Activated CD8-positive, alpha-beta memory T cell treated with anti-CD3 and anti-CD28 coated beads, Interleukin-2, amount 10 ng/mL, durations not matched to agents 7 days and 5 days (primary cell): ENCODE results near the gene C1orf52. TPM values are rescaled to one million over a fixed set of nuclear protein-coding genes. Genes with fewer than 3 reads are reported as not detected.

Experiments used
- ATAC-seq: fragments of 150-1000 bp; cut with Tn5 transposase; one replicate; pipeline ENCODE4 v1.10.0; 2021; ENCODE audit warnings: moderate library complexity
- CTCF ChIA-PET: fragments of 350-600 bp; sonication (Branson Sonifier 250); formaldehyde crosslinking; loops from one replicate; lab custom pipeline; 2021; ENCODE audit warnings: antibody characterized with exemption; lab: Charles Lee
- DNase-seq: peaks from one replicate; pipeline ENCODE4 v3.0.0-alpha.2; 2020
- H3K27ac Mint-ChIP-seq: one replicate; pipeline ENCODE4 v1.8.0; 2021; ENCODE audit warnings: mild to moderate bottlenecking, mixed read lengths
- H3K27me3 Mint-ChIP-seq: one replicate; pipeline ENCODE4 v1.8.0; 2021; ENCODE audit warnings: mixed read lengths
- H3K36me3 Mint-ChIP-seq: one replicate; pipeline ENCODE4 v1.8.0; 2021; ENCODE audit warnings: mild to moderate bottlenecking, mixed read lengths
- H3K4me1 Mint-ChIP-seq: one replicate; pipeline ENCODE4 v1.8.0; 2021; ENCODE audit warnings: mixed read lengths
- H3K4me3 Mint-ChIP-seq: one replicate; pipeline ENCODE4 v1.8.0; 2021; ENCODE audit warnings: mild to moderate bottlenecking, moderate library complexity, mixed read lengths
- H3K9me3 Mint-ChIP-seq: one replicate; pipeline ENCODE4 v1.8.0; 2022; ENCODE audit warnings: low read depth, mixed read lengths
- total RNA-seq, 2 experiments: library from RNA; stranded (reverse); gene quantifications; one replicate each; pipeline ENCODE4 v1.2.3, GENCODE V29; 2021

C1orf52 gene
- total RNA-seq, 2 experiments from 2014 or later: 23.5 to 28.7 TPM

DNA sequence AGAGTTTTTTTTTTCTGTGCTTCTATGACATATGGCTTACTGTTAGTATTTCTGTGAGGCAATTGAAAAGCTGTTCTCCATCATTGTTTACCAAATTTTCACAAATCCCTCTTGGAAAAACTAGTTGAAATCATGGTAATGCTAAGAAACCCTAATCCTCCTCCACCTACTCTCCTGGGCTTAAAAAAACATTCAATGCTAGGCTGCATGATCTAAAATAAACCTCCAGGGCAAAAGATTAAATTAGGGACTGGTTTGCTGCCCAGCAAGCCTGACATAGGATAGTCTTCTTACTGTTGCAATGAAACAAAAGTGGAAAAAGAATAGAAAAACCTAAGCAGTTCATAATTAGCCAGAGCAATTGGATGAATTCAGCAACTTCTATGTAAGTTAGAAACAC is 16.1 kb downstream of the C1orf52 start:
- Mint-ChIP-seq H3K9me3 (no peaks in the 10 kb centered on the region), H3K4me3 (no peak overlapping the region), H3K4me1 (peaks cover 16% of the 10 kb centered on the region), H3K36me3 (peaks cover 4% of the 10 kb centered on the region), H3K27me3 (no peaks in the 10 kb centered on the region), H3K27ac (no peak overlapping the region)
- ATAC-seq: no peak
- CTCF ChIA-PET: interaction anchor here (0.9 to 3.3 kb wide), 5 partner anchors 11 to 308 kb away, joined by 3 to 15 read pairs (median 3); partner anchors contain the start of gene C1orf52
- DNase-seq: no peak

DNA sequence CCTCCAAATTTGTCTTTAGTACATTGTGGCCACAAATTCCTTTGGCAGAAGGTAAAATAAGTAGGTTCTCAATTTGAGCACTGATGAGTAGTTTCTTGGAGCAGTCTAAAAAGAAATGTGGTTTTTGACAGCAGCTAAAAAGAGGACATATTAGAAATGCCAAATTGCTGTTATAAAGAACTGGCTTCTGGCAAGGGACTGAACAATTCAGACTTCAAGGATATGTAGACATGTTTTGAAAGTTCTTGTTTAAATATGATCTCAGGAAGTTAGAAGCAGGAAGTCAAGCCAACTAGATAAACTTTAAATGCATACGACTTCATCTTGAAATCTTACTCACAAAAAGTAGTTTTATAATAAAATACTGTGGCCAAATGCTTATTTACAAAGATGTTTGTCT is 18.8 kb downstream of the C1orf52 start:
- CTCF ChIA-PET: interaction anchor here (0.8 to 2.2 kb wide), 13 partner anchors 8 to 305 kb away, joined by 3 to 19 read pairs (median 3); partner anchors contain the start of gene C1orf52
- H3K27me3 Mint-ChIP-seq: peaks cover 3% of the 10 kb centered on the region
- H3K9me3 Mint-ChIP-seq: no peaks in the 10 kb centered on the region
- peaks cover 16% of the 10 kb centered on the region for H3K4me1 Mint-ChIP-seq
- DNase-seq: no peak
- peaks cover 1% of the 10 kb centered on the region for H3K36me3 Mint-ChIP-seq
- no peak for ATAC-seq
- no peak overlapping the region for H3K4me3 Mint-ChIP-seq
- H3K27ac Mint-ChIP-seq: no peak overlapping the region

DNA sequence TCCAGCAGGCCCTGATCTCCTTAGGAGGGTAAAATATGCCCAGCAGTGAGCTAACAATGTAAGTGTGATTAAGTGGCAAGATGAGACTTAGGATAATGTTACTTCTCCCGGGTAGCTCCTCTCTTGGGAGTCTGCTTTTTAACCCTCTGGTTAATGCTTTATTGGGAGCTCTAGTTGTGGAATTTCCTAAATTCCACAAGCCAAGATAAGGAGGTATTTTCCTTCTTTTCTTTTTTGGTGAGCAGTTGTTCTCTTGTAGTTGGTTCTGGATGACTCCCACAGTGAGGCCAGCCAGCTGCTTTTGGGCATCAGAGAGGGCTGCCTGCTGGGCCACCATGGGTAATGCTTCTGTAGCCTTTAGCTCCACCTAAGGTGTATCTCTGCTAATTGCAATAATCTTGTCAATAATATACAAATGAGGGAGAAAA is 19.3 kb downstream of the C1orf52 start:
- peak; percentile 84 for ATAC-seq

DNA sequence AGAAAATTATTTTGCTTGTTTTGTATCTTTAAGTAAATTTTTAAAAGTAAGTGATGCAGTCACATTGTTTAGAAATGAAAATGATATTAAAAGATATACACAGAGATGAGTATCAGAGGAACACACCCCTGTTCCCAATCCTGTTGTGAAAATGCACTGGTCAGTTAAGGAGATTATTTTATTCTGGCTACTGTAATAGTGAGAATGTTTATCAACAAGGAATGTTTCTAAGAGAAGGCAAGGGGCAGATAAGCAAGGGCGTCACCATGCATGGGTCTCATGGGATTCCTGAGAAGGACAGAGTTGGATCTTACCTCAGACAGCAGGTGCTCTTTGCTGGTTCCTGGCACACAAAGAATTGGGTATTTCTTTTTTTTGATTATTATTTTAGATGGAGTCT is 21.8 kb downstream of the C1orf52 start:
- H3K9me3 Mint-ChIP-seq: no peaks in the 10 kb centered on the region
- H3K36me3 Mint-ChIP-seq: peaks cover 1% of the 10 kb centered on the region
- DNase-seq: no peak
- peaks cover 5% of the 10 kb centered on the region for H3K27me3 Mint-ChIP-seq
- CTCF ChIA-PET: no interaction called here
- no peak overlapping the region for H3K27ac Mint-ChIP-seq
- peaks cover 9% of the 10 kb centered on the region for H3K4me1 Mint-ChIP-seq
- ATAC-seq: no peak
- H3K4me3 Mint-ChIP-seq: no peak overlapping the region

More for the DNA sequence above, 19.3 kb downstream of the C1orf52 start:
- DNase-seq: peak; percentile 48
- H3K9me3 Mint-ChIP-seq: no peaks in the 10 kb centered on the region
- no peak overlapping the region for H3K27ac Mint-ChIP-seq
- no peak overlapping the region for H3K4me3 Mint-ChIP-seq
- peaks cover 3% of the 10 kb centered on the region for H3K27me3 Mint-ChIP-seq
- H3K36me3 Mint-ChIP-seq: peaks cover 1% of the 10 kb centered on the region
- H3K4me1 Mint-ChIP-seq: peaks cover 14% of the 10 kb centered on the region
- CTCF ChIA-PET: interaction anchor here (0.8 to 2.2 kb wide), 16 partner anchors 9 to 305 kb away, joined by 3 to 19 read pairs (median 4); partner anchors contain the start of gene C1orf52

DNA sequence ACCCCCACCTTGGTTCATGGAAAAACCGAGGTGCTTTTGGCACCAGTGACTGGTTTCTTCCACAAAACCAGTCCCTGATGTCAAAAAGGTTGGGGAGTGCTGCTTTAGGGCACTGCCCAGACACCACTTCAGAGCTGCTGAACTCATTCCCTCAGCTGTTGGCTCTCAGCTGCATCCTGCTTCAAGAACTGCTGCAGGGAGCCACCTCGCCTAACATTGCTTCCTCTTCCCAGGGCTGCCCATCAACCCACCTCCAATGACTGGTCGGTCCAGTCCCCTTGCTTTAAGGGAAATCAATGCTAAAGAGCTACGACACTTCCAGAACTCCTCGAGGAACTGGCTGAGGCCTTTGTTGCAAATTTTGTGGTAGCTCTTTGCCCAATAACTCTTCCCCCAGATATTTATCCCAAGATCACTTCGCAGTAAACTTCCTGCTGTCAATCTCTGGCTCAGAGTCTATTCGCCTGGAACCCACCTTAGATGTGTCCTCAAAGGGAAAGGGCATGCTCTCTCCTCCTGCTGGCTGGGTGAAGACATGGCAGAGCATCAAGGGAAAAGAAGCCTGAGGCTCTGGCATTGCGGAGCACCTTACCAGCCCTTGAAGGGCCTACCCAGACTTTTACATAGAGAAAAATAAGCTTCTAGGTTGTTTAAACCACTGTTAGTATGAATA is 29.0 kb downstream of the C1orf52 start:
- ATAC-seq: peak; percentile 53
- DNase-seq: no peak
- CTCF ChIA-PET: interaction anchor here (1.0 to 2.4 kb wide), 7 partner anchors 10 to 294 kb away, joined by 3 to 12 read pairs (median 4); a partner anchor contains a TSS

DNA sequence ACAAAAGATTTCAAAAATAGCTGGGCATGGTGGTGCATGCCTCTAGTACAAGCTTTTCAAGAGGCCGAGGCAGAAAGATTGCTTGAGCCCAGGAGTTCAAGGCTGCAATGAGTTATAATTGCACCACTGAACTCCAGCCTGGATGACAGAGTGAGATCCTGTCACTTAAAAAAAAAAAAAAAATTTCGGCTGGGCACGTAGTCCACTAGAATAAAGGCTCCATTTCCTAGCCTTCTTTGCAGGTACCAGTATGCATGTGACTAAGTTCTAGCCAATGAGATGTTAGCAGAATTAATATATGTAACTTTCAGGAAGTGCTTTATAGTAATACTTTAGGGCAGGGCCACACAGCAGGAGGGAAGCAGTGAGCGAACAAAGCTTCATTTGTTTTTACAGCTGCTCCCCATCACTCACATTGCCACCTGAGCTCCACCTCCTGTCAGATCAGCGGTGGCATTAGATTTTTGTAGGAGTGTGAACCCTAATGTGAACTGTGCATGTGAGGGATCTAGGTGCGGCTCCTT is 29.8 kb downstream of the C1orf52 start:
- H3K4me3 Mint-ChIP-seq: no peak overlapping the region
- no peaks in the 10 kb centered on the region for H3K36me3 Mint-ChIP-seq
- H3K27me3 Mint-ChIP-seq: peaks cover 12% of the 10 kb centered on the region
- H3K4me1 Mint-ChIP-seq: no peaks in the 10 kb centered on the region
- H3K27ac Mint-ChIP-seq: no peak overlapping the region
- ATAC-seq (no peak), DNase-seq (no peak)
- H3K9me3 Mint-ChIP-seq: no peaks in the 10 kb centered on the region
- CTCF ChIA-PET: interaction anchor here (0.7 to 1.5 kb wide), 5 partner anchors 10 to 285 kb away, joined by 3 to 5 read pairs (median 4); no protein-coding TSS in a partner anchor

More for the DNA sequence above, 29.0 kb downstream of the C1orf52 start:
- Mint-ChIP-seq H3K9me3 (no peaks in the 10 kb centered on the region), H3K27me3 (peaks cover 12% of the 10 kb centered on the region), H3K27ac (no peak overlapping the region), H3K36me3 (no peaks in the 10 kb centered on the region), H3K4me3 (no peak overlapping the region), H3K4me1 (no peaks in the 10 kb centered on the region)

DNA sequence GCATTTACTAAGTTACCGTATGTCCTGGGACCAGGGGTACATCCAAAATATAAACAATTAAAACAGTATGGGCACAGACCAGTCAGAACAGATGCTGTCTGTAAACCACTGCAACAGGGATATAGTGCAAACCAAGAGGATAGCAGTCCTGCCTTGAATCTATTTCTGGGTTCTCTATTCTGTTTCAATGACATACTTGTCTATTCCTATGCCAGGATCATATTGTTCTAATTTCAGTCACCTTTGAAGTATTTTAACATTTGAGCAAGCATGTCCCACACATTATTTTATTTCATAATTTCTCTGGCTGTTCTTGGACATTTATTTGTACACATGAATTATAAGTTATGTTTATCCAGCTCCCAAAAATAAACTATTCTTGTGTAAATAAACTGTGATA is 30.5 kb downstream of the C1orf52 start:
- Mint-ChIP-seq H3K4me1 (no peaks in the 10 kb centered on the region), H3K27me3 (peaks cover 12% of the 10 kb centered on the region), H3K36me3 (no peaks in the 10 kb centered on the region), H3K4me3 (no peak overlapping the region), H3K27ac (no peak overlapping the region), H3K9me3 (no peaks in the 10 kb centered on the region)
- ATAC-seq (no peak), DNase-seq (no peak)
- CTCF ChIA-PET: interaction anchor here (0.7 to 1.3 kb wide), 2 partner anchors 11 to 14 kb away, joined by 3 to 5 read pairs; no protein-coding TSS in a partner anchor

DNA sequence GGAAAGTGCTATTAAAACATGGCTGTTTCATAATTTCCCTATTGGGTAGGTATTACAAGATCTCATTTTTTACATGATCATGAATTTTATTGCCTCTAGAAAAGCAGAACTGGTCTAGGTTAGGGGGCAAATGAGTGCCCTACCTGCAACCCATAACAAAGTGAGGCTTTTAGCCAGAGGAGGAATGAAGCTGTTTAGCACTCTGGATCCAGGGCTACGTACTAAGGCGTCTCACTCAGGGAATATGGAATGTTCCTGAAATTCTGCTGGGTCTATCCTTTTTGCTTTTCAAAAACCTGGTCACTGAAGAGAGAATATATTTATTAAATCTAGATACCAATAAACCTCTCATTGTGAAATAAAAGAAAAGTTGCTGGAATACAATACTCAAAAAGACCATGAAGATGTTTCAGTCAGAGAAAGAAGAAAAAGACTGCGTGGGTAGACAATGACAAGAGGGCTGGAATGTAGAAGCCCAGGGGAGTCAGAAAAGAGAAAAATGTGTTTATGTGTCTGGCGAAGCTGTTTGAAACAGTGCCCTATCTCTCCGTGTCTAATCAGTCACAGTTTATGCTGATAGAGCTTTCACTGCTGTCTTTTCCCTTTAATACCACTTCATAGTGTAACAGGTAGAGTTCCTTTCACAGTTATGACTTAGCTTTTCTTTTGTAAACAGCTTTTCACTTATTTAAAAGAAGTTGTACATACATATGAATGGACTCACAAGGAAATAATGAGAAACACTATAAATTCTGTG is 33.7 kb downstream of the C1orf52 start:
- ATAC-seq (no peak), DNase-seq (no peak)
- H3K27me3 Mint-ChIP-seq: peaks cover 9% of the 10 kb centered on the region
- H3K27ac Mint-ChIP-seq: no peak overlapping the region
- no peaks in the 10 kb centered on the region for H3K4me1 Mint-ChIP-seq
- no peak overlapping the region for H3K4me3 Mint-ChIP-seq
- no peaks in the 10 kb centered on the region for H3K36me3 Mint-ChIP-seq
- CTCF ChIA-PET: interaction anchor here (1.2 to 2.3 kb wide), 2 partner anchors 29 to 33 kb away, joined by 3 to 6 read pairs; partner anchors contain the start of gene C1orf52
- no peaks in the 10 kb centered on the region for H3K9me3 Mint-ChIP-seq

DNA sequence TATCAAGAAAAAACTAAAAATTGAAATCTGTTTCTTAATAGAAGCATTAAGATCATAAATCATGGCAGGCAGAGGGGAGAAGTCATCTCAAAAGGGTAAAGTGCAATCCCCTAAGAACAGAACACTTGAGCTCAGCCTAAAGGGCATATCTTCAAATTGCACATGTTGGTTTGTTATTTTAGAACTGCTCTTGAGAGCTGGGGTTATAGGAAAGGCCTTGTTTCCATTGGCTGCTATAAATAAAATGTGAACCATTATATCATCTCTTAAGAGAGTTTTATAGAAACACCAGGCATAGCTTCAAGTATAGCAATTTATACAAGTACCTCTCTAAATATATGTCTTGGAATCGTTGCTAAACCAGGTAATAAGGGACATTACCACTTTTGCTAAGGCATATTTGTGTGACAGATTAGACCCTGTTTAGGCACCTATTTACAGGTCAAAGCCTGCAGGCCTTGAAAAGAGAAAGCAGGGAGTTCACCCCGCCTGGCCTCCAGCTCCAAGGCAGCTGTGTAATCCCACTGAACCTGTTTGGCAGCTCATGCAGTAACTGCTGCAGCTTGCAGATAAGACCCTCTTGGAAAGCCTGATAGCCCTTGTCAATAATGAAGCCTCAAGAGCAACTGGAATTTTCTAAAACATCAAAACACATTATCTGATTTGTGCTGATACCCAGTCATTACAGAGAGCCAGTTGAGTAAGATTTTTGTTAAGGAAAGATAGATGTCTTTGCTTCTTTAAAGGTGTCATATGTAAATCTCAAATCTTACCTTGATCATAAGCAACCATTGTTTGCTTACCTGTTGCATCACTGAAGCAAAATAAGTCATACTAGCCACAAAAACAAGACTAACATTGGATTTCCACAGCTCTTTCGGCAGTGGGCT is 34.5 kb downstream of the C1orf52 start:
- Mint-ChIP-seq H3K36me3 (no peaks in the 10 kb centered on the region), H3K4me1 (no peaks in the 10 kb centered on the region), H3K9me3 (no peaks in the 10 kb centered on the region), H3K27me3 (peaks cover 9% of the 10 kb centered on the region), H3K4me3 (no peak overlapping the region), H3K27ac (no peak overlapping the region)
- CTCF ChIA-PET: interaction anchor here (0.6 to 2.3 kb wide), 4 partner anchors 22 to 280 kb away, joined by 3 to 6 read pairs (median 3); partner anchors contain the start of gene C1orf52
- DNase-seq: no peak
- no peak for ATAC-seq

DNA sequence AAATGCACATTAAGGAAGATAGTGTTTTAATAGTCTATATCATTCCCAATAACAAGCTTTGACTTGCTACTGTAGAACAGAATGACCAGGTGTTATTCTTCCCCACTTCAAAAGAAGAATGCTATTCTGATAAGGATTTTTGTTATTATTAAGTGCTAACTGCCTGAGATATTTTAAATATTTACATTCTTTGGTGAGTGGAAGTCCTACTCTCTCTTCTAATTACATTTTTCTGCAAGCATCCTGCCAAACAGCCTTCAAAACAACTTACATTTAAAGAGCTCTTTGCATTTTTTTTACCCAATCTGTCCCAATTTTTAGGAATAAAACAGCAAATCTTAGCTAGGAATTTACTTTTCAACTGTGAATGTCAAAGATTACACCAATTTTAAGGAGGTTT is 35.2 kb downstream of the C1orf52 start:
- no peak overlapping the region for H3K27ac Mint-ChIP-seq
- no peaks in the 10 kb centered on the region for H3K36me3 Mint-ChIP-seq
- H3K27me3 Mint-ChIP-seq: peaks cover 9% of the 10 kb centered on the region
- H3K9me3 Mint-ChIP-seq: no peaks in the 10 kb centered on the region
- H3K4me1 Mint-ChIP-seq: no peaks in the 10 kb centered on the region
- no peak overlapping the region for H3K4me3 Mint-ChIP-seq
- ATAC-seq (no peak), DNase-seq (no peak)
- CTCF ChIA-PET: interaction anchor here (0.6 to 2.3 kb wide), 4 partner anchors 23 to 279 kb away, joined by 3 to 6 read pairs (median 3); partner anchors contain the start of gene C1orf52

DNA sequence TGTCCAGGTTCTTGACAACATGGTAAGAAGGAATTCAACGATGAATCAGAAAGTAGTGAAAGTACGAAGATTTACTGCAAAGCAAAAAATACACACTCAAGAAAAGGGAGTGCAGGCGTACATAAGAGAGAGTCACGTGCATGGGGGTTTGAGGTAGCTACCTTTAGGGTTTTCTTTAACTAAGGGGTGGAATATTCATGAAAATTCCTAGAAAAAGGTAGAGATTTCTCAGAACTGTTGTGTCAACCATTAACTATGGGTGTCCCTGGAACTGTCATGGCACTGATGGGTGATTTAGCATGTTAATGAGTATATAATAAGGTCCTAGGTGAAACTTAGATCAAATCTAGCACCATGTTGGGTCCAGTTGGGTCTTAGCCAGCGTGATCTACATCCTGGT is 36.1 kb downstream of the C1orf52 start:
- CTCF ChIA-PET: interaction anchor here (2.3 kb wide), 1 partner anchor 36 kb away, joined by 6 read pairs; the partner anchor contains the start of gene C1orf52
- Mint-ChIP-seq H3K4me3 (no peak overlapping the region), H3K27me3 (peaks cover 15% of the 10 kb centered on the region), H3K36me3 (no peaks in the 10 kb centered on the region), H3K9me3 (no peaks in the 10 kb centered on the region), H3K4me1 (no peaks in the 10 kb centered on the region), H3K27ac (no peak overlapping the region)
- no peak for DNase-seq
- no peak for ATAC-seq

DNA sequence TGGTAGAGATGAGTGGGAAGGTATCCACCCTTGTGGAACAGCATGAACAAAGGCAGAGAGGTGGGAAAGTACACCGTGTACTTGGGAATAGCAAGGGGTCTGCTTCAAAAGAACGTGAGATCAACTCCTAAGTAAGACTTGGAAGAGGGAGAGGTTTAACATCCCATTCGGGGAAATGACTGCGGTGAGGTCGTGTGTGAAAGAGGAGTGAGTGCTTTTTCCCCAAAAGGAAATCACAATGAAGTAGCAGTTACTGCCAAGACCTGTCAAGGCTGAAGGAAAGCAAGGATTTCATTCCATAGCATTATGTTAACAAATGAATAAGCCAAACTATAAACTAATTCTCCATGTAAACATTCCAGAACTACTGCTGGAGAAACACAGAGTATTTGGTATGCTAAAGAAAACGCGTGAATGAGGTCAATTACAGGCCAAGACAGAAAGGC is 38.7 kb downstream of the C1orf52 start:
- Mint-ChIP-seq H3K4me3 (no peak overlapping the region), H3K9me3 (no peaks in the 10 kb centered on the region), H3K27me3 (peaks cover 22% of the 10 kb centered on the region), H3K4me1 (no peaks in the 10 kb centered on the region), H3K27ac (no peak overlapping the region), H3K36me3 (no peaks in the 10 kb centered on the region)
- DNase-seq (no peak), ATAC-seq (no peak)
- CTCF ChIA-PET: no interaction called here
